Choroid plexus epithelial cell (primary cell): ENCODE data around the gene GGCT.

ENCODE experiments used
- DNase-seq: peaks from one replicate; pipeline ENCODE4 v3.0.0-alpha.2; 2010; ENCODE audit warnings: low read depth
- H3K4me3 ChIP-seq: 2 replicates; pipeline ENCODE4 v1.5.1; 2011; ENCODE audit warnings: low read depth, mild to moderate bottlenecking, control low read depth, low read length, moderate library complexity
- TF ChIP-seq, protein P1 (sequence below): conservative IDR thresholded peaks from 2 replicates; pipeline ENCODE4 v1.5.1; 2011; ENCODE audit warnings: low read depth, mild to moderate bottlenecking, control low read depth, inconsistent platforms, low read length, moderate library complexity

The GGCT gene

DNA sequence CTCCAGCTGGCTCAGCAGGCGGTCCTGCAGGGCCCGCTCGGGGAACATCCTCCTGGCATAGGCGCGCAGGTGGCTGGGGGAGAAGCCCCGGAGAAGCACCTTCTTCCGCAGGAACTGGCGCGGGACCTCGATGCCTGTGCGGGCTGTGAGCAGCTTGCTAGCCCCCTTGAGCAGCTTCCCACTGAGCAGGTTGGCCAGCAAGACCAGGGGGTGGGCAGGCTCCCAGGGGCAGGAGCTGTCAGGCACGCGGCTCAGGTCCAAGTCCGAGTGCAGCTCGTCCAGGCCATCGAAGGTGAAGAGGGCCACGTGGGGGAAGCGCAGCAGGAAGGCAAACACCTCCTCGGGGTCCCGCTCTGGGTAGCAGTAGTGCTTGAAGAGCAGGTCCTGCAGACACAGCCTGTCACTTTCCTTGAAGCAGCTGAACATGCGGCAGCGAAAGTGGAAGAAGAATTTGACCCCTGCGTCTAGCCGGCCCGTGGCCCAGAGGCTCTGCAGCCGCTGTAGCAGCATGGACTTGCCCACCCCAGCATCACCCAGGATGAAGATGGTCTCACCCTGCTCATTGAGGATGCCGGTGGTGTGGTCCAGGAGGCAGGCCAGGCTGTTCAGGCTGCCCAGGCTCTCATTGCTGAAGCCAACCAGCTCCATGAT, 52.2 kb downstream of the GGCT start:
- DNase-seq: no peak
- H3K4me3 ChIP-seq: no peak overlapping the region
- TF ChIP-seq, protein P1, sequence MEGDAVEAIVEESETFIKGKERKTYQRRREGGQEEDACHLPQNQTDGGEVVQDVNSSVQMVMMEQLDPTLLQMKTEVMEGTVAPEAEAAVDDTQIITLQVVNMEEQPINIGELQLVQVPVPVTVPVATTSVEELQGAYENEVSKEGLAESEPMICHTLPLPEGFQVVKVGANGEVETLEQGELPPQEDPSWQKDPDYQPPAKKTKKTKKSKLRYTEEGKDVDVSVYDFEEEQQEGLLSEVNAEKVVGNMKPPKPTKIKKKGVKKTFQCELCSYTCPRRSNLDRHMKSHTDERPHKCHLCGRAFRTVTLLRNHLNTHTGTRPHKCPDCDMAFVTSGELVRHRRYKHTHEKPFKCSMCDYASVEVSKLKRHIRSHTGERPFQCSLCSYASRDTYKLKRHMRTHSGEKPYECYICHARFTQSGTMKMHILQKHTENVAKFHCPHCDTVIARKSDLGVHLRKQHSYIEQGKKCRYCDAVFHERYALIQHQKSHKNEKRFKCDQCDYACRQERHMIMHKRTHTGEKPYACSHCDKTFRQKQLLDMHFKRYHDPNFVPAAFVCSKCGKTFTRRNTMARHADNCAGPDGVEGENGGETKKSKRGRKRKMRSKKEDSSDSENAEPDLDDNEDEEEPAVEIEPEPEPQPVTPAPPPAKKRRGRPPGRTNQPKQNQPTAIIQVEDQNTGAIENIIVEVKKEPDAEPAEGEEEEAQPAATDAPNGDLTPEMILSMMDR: no peak

DNA sequence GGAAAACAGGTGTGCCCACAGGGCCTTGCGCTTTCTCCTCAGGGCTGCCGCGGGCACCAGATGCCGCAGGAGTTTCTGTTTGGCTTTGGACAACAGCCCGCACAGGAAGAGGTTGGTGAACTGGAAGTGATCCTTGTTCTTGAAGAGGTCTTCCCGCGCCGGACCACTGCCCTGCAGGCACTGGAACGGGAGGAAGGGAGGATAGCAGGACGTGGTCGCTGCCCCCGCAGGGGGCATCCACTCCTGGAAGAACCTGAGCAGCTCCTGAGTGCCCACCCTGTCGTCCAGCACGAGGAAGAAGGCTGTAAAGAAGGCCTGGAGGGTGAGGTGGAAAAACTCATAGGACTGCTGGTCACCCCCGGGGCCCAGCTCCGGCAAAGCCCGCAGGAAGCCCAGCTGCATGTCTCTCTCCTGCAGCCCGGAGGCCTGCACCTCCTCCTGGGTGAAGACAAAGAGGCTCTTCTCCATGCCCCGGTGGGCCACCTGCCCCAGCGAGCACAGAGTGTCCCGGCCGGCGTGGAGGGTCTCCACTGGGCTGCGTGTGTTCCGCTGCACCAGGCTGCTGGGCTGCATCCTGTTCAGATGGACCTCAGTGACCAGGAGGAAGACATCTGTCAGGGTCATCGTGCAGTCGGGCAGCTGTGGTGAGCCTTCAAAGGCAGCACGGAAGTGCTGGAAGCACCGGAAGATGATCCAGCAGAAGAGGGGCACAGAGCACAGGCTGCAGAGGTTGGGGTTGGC, 52.9 kb downstream of the GGCT start:
- no peak overlapping the region for H3K4me3 ChIP-seq
- TF ChIP-seq, protein P1: no peak
- DNase-seq: no peak

DNA sequence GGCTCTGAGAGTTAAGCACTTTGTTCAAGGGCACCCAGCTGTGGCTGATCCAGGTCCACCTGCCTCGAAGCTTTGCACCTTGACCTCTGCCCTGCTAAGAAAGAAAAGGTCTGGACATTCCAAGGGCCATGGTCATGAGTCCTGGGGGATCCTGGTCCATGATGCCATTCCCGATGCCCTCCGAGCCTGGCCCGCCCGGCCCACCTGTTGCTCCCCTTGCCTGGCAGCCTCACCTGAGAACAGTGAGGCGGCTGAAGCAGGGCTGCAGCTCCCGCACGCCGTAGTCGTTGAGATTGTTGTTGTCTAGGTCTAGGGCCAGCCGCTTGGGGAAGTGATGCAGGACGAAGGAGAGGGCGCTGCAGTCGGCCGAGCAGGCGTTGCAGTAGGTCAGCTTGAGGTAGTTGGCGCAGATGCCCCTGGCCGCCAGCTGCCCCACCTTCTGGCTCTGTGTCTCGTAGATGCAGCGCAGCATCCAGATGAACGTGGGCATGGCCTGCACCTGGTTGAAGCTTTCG, 53.6 kb downstream of the GGCT start:
- DNase-seq: no peak
- no peak overlapping the region for H3K4me3 ChIP-seq
- TF ChIP-seq, protein P1: no peak

DNA sequence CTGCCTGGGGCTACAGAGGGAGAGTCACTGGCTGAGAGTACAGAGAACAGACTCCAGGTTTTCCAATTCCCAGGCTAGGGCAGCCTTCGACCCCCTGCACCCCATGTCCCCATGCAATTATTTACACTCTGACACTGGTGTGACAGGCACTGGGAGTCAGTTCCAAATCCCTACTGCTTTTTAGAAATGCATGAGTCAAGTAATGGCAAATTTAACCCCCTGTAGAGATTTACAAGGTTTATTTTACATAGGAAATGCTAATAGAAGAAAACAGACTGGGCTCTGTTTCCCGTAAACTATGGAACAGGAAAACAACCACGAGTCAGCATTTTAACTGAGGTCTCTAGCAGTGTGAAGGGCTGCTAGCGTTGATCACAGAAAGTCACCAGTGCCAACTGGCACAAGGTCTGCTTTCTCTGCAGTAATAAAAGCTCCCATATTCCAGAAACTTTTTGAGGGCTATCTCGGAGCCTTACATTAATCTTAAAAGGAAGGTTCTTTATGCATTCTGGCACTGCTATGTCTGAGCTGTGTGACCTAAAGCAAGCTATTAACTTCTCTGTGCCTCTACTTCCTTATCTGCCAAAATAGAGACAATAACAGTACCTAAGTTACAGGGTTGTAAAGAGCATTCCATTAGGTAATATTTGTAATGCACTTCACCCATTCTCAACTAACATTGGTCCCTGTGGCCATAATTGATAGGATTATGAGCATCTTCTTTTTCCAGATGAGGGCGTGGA, 54.2 kb downstream of the GGCT start:
- H3K4me3 ChIP-seq: no peak overlapping the region

DNA sequence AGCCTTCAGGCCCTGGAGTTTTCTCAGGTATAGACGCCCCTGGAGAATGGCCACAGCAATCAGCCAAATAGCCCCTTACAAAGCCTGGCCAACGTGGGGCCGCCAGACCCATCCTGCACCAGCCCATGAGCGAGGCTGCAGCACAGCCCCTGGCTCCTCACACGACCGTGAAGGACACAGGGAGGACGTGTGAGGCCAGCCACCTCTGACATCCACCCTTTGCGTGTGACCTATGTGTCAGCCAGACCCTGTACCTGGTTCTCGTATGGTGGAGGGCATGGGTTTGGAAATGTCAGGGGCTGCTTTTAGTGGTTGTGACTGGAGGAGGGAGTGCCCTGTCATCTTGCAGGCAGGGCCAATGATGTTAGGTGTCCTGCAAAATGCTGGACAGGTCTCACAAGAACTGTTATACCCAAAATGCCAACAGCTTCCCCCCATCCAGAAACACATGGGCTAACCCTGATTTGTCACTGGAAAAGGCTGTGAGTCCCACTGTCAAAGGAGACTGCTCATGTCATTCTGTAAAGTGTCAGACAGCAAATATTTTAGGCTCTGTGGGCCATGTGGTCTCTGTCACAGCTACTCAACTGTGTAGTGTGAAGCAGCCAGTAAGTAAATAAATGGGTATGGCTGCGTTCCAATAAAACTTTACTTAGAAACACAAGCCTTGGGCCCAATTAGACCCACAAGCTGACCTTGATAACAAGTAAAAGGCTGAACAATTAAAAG, 56.0 kb downstream of the GGCT start:
- H3K4me3 ChIP-seq: no peak overlapping the region
- TF ChIP-seq, protein P1: no peak
- DNase-seq: no peak

More for the DNA sequence above, 54.2 kb downstream of the GGCT start:
- no peak for DNase-seq
- TF ChIP-seq, protein P1: no peak

DNA sequence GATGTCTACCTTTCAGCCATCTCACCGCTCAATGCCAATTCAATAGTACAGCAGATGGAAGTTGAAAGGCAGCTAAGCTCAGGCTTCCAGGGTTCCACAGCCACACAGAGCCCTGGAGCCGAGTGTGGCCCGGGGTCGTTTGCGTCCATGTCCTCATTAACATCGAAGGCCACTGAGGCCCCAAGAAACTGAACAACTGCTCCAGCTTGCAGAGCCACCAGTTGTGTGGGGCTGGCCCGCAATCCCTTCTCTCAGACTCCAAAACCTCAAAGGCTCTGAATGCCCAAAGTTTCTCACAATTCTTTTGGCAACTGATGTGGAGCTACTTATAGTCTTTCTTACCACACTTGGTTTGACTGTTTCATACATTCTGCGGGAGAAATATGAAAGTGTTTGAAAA, 57.2 kb downstream of the GGCT start:
- no peak for DNase-seq
- H3K4me3 ChIP-seq: no peak overlapping the region
- TF ChIP-seq, protein P1: no peak
